GM12892 (cell line): Measurements from ENCODE around the gene TMEFF1.

Experiments used
- POLR2A ChIP-seq: IDR thresholded peaks from 2 replicates; pipeline ENCODE4 v1.6.1; 2011; ENCODE audit warnings: low read depth, low read length, control low read depth
- POLR2AphosphoS5 ChIP-seq: IDR thresholded peaks from 2 replicates; pipeline ENCODE4 v1.6.1; 2011; ENCODE audit warnings: low read depth, low read length, control low read depth
- TAF1 ChIP-seq: IDR thresholded peaks from 2 replicates; pipeline ENCODE4 v1.6.1; 2011; ENCODE audit warnings: low read depth, mild to moderate bottlenecking, control low read depth, low read length, borderline replicate concordance

GRCh38 chr9:100597236-100597635 is 124.3 kb downstream of the TMEFF1 start:
- TF ChIP-seq POLR2AphosphoS5: no peak
- TF ChIP-seq TAF1: no peak
- TF ChIP-seq POLR2A: no peak
